SK-N-DZ (cell line): Measurements from ENCODE around the gene PSENEN.
A peak's percentile ranks its signal among the peaks of the same experiment; 100 is the strongest.
"Not testable (repeated sequence)": the region's sequence is repeated elsewhere in the genome, so short reads cannot be mapped to it uniquely, and the experiment has no call there.

ENCODE experiments used
- DNase-seq: peaks from one replicate; pipeline ENCODE4 v3.0.0-alpha.2; 2015; ENCODE audit warnings: low spot score

PSENEN gene

DNA sequence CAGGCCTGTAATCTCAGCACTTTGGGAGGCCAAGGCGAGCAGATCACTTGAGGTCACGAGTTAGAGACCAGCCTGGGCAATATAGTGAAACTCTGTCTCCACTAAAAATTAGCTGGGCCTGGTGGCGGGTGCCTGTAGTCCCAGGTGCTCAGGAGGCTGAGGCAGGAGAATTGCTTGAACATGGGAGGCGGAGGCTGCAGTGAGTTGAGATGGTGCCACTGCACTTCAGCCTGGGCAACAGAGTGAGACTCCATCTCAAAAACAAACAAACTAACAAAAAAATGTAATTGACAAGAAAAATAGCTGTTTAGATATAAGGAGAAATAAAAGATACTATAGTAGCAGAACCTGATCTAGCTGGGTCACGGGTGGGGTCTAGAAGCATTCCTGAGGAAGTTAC, 26.9 kb downstream of the PSENEN start:
- DNase-seq: not testable (repeated sequence)

DNA sequence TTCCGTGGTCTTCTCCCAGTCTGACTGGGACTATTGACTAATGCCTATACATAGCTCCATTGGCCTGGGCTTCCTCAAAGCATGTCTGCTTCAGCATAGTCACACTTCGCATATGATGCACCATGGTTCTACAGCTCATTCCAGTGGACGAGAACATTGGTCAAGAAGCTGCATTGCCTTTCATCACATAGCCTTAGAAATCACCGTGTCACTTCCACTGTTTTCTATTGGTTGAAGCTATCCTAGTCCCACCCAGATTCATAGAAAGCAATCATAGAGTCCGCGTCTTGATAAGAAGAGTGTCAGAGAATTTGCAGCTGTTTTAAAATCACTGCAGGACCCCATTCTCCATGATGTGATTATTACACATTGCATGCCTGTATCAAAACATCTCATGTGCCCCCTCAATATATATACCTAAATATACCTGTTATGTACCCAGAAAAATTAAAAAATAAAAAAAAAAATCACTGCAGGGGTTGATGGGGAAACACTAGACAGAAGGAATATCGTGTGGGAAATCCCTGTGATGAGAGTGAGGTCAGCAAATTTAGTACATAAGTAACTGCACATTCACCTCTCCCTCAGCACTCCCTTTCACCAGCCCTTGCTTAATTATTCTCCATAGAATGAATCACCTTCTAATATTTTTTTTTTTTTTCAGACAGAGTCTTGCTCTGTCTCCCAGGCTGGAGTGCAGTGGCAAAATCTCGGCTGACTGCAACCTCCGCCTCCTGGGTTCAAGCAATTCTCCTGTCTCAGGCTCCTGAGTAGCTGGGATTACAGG, 27.8 kb downstream of the PSENEN start:
- DNase-seq: no peak

DNA sequence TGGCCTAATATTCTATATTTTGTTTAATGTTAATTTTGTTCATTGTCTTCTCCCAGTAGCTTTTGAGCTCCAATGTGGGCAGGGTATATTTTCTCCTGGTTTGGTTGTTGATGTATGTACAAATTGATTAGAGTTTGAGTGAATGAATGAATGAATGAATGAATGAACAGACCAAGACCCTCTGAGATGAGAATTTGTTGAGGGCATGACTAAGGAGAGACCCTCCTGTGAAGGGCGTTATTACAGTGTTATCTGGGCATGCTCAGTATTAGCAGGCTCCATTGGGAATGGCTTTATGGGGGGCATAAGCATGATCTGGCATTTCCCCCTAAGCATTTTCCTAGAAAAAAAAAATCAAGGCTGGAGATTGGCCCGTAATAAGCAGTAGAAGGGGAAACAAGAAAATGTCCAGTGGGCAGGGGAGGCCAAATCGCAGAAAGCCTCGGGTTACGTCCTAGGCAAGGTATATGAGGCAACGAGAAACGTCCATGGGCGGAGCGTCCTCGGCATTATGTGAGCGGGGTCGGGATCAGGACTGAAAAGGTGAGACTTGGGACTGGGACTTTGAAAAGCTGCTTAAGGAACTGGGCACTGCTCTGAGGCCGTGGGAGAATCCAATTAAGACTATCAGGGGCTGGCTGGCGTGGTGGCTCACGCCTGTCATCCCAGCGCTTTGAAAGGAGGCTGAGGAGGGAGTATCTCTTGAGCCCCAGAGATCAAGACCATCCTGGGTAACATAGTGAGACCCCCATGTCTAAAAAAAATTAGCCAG, 29.0 kb downstream of the PSENEN start:
- no peak for DNase-seq

DNA sequence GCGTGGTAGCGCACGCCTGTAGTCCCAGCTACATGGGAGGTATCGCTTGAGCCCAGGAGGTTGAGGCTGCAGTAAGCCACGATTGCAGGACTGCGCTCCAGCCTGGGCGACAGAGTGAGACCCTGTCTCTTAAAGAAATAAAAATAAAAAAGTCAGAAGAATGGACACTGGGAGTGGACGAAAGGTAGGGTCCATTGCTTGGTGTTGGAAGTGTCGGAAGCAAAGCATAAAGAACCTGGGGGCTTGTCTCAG, 29.5 kb downstream of the PSENEN start:
- DNase-seq: no peak

DNA sequence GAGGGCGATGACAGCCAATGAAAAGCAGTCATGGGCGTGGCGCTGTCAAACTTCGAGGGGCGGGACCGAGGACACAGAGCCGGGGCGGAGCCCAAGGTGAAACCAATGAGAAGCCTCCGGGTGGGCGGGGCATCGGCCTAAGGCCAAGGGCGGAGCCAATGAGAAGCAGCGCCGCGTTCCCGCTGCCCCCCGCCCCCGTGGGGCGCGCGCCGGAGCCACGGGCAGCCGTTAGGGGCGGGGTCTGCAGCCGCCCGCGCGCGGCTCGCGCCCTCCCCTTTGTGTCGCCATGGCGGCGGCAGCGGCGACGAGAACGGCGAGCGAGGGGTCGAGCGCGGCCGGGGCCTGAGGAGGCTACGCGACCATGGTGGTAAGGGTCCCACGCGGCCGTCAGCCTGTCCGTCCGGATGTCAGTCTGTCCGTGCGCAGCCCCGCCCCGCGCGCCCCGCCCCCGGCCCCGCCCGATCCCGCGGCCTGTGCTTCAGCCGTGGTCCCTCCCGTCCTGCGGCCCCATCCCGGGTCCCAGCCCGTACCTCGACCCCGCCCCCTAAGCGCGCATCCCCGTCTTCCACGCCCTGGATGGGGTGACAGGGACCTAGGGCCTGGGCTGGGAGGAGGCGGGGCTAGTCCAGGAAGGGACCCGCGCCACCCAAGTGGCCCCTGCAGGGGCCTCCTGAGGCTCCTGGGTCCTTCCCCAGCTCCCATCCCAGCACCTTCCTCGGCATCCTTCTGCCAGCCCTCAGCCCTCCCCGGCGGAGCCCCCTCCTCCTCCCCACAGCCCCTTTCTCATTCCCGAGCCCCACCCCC, 30.0 kb downstream of the PSENEN start, which contains the start of gene ARHGAP33:
Gene ARHGAP33 (plus strand): TSS at position 267 of the 804 bp plus-strand sequence. CDS start 95 bp downstream, at position 362.
- DNase-seq: peak; percentile 96

DNA sequence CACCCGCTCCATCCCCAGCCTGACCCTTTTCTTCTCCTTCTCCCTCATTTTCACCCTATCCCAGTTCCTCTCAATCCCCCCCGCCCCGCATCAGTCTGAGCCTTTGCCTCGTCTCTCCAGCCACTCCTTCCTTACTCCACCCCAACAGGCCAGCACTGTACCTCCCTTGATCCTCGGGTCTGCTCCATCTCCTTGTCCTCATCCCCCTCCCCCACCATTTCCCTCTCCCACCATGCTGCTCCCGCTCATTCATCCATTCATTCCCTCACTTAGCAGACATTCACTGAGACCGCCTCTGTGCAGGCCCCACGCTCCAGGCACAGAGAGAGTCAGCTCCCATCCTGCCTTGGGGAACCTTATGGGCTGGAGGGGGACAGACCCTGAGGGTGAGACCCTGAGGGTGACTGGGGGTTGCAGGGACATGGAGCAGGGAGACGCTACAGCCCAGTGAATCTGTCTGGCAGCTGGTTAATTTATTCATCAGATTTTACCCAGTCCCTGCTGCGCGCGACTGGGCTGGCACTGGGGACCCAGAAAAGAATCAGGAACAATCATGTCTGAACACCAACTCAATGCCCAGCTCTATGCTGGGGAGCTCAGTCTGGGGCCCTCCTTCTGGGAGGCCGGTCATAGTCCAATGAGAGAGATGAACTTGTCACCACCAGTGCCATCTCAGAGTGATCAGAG, 30.8 kb downstream of the PSENEN start:
- peak; percentile 37 for DNase-seq

DNA sequence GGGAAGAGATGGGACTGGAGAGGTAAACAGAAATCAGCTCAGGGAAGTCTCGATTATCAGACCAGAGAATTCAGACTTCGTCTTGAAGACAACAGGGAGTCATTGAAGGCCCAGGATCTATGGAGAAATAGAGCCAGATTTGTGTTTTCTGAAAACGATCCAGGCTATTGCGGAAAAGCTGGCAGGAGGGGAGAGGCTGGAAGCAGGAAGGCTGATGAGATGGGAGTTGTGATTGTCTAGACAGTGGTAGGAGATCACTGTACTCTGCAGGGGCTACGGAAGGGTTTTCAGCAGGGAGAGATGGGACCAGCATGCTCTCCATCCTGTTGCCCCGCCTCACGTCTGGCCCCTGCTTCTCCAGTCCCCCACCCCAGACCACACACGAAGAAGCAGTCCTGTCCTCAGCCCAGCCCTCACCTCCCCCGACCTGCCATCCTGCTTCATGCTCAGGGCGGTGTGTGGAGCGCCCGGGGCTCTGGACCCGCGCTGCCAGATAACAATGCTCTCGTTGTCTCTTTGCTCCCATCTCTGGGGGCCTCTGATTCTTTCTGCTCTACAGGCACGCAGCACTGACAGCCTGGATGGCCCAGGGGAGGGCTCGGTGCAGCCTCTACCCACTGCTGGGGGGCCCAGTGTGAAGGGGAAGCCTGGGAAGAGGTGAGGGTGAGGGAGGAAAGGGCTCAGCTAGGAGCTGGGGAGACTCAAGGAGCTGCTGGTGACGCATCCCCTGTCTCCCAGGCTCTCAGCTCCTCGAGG, 31.8 kb downstream of the PSENEN start:
- no peak for DNase-seq

DNA sequence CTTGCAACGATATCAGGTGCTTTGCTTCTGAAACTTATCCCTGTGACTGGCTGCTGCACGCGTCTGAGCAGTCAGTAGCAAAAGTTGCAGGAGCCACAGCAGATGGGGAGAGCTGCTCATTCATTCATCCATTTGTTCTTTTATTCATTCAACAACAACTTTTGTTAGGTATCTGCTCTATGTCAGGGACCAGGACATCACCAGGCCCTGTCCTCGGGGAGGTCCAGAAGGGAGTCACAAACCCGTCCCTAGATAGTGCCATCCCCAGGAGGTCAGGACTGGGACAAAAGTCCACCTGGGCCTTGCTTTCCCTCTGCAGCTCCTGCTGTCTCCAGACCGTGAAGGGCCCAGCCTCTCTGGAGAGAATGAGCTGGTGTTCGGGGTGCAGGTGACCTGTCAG, 32.5 kb downstream of the PSENEN start:
- no peak for DNase-seq

DNA sequence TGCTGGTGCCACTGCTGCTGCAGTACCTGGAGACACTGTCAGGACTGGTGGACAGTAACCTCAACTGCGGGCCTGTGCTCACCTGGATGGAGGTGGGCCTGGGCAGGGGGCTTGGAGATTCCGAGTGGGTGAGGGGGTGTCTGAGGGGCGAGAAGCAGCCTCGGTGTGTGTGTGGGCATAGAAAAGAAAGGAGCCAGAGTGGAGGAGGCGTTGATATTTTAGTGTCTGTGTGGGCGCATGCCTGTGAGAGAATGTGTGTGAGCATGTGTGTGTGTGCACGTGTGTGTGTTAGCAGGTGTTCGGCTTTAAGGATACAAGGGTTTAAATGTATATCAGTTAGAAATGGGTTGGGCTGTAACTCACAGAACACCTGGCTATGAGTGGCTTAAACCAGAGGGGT, 33.6 kb downstream of the PSENEN start:
- no peak for DNase-seq

DNA sequence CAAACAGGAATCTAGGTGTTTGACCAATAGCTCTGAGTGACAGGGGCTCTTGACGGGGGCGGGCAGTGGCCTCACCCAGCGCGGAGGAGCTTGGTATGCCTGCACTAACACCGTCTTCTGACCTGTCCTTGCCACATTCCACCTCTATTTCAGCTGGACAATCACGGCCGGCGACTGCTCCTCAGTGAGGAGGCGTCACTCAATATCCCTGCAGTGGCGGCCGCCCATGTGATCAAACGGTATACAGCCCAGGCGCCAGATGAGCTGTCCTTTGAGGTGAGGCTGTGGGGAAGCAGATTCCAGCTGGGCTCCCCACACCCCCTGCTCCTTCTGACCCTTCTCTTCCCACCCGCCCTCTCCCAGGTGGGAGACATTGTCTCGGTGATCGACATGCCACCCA, 34.6 kb downstream of the PSENEN start:
- no peak for DNase-seq

DNA sequence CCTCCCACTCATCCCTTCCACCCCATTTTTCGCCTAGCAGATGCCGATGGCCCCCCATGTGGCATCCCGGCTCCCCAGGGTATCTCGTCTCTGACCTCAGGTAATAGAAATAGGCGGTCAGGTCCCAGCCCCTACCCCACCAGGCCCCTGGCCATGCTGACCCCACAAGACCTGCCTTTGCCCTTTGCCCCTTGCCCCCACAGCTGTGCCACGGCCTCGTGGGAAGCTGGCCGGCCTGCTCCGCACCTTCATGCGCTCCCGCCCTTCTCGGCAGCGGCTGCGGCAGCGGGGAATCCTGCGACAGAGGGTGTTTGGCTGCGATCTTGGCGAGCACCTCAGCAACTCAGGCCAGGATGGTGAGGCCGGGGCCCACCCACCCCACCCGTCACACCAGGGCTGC, 35.3 kb downstream of the PSENEN start:
- no peak for DNase-seq

DNA sequence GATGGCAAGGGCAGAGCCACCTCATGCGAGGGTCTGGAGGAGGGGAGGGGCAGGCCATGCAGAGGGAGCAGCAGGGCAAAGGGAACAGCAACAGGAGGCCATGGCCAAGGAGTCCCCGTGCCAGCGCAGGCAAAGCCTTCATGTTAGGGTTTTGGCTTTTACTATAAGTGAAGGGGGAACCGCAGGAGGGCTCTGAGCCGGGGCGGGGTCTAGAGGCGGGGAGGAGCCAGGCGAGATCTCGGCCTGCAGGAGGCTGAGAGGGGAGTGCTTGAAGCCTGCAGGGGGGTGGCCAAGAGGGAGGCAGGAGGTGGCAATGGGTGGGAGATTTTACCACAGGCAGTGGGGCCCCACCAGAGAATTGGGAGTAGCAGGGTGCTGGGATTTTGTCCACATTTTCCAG, 36.2 kb downstream of the PSENEN start:
- DNase-seq: no peak

DNA sequence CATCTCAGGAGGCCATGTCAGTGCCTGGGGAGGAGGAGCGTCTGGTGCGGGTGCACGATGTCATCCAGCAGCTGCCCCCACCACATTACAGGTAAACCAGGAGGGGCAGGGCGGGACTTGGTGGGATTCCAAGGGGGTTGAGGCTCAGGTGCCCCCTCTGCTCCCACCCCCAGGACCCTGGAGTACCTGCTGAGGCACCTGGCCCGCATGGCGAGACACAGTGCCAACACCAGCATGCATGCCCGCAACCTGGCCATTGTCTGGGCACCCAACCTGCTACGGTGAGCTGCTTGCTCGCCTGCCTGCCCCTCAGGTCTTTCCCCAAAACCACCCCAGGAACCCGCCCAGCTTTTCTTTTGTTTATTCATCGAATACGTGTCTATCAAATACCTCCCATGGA, 37.1 kb downstream of the PSENEN start:
- DNase-seq: no peak

DNA sequence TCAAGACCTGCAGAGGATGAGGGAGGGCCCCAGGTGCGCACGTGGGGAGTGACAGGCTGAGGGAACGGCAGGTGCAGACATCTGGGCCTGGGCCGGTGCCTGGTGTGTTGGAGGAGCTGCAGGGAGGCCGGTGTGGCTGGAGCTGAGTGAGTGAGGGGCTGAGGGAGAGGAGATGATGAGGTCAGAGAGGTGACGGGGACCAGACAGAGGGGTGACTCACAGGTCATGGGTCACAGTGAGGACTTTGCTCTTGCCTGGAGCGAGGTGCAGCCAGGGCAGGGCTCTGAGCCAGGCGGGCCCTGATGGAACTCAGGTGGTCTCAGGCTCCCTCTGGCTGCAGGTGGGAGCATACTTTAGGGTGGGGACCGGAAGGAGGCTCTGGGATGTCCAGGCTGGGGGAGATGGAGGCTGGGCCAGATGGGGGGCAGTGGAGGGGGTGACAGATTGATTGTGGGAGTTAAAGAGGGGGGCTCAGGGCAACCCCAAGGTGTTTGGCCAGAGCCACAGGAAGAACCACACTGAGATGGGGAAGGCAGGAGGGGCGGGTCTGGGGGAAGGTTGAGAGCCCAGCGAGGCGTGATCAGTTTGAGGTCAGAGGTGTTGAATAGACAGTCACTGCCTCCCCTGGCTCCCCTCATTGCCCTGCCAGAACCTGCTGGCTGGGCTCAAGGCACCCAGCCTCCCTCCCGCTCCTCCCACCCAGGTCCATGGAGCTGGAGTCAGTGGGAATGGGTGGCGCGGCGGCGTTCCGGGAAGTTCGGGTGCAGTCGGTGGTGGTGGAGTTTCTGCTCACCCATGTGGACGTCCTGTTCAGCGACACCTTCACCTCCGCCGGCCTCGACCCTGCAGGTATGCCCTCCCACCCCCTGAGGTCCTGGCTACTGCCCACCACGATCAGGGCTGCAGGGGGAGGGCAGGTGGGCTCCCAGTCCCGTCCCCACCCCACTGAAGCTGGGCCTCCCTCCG, 38.3 kb downstream of the PSENEN start:
- no peak for DNase-seq

DNA sequence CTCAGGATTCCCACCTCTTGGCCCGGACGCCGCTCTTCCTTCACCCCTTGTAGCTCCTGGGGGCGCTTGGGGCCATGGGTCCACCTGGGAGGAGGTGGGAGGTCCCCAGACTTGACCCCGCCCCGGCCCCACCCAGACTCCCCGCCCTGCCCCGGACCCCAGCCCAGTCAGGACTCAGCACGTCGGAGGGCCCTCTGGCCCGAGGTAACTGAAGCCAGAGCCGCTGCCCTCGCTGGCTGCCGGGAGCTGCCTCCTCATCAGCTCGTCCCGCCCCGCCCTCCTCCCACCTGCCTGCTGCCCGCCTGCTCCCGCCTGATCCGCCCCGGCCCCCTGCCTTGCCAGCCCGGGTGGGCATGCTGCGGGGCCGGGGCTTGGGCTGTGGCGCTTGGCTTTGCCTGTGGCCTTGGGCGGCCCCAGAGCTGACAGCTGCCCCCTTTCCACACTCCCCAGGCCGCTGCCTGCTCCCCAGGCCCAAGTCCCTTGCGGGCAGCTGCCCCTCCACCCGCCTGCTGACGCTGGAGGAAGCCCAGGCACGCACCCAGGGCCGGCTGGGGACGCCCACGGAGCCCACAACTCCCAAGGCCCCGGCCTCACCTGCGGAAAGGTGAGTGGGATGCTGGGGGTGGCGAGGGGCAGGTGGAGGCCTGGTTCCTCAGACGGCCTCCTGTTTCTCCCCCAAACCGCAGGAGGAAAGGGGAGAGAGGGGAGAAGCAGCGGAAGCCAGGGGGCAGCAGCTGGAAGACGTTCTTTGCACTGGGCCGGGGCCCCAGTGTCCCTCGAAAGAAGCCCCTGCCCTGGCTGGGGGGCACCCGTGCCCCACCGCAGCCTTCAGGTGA, 39.3 kb downstream of the PSENEN start:
- DNase-seq: no peak

DNA sequence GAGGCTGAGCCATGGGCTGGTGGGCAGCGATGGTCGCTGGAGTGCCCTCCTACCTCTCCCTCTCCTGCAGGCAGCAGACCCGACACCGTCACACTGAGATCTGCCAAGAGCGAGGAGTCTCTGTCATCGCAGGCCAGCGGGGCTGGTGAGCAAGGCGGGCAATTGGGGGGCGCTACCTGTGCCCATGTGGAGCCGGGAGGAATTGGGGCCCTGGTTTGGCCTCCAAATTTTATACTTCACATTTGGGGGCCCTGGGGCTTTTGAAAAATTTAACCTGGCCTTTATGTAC, 39.8 kb downstream of the PSENEN start:
- DNase-seq: no peak

DNA sequence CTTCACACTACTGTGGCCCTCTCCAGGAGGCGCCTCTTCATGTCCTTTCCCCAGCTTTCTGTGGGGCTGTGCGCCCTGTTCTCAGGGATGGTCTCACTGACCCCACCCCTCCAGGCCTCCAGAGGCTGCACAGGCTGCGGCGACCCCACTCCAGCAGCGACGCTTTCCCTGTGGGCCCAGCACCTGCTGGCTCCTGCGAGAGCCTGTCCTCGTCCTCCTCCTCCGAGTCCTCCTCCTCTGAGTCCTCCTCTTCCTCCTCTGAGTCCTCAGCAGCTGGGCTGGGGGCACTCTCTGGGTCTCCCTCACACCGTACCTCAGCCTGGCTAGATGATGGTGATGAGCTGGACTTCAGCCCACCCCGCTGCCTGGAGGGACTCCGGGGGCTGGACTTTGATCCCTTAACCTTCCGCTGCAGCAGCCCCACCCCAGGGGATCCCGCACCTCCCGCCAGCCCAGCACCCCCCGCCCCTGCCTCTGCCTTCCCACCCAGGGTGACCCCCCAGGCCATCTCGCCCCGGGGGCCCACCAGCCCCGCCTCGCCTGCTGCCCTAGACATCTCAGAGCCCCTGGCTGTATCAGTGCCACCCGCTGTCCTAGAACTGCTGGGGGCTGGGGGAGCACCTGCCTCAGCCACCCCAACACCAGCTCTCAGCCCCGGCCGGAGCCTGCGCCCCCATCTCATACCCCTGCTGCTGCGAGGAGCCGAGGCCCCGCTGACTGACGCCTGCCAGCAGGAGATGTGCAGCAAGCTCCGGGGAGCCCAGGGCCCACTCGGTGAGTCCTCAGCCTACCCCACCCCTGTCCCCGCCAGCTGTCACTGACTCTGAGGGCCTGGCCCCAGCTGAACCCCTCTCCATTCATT, 41.1 kb downstream of the PSENEN start:
- DNase-seq: no peak

DNA sequence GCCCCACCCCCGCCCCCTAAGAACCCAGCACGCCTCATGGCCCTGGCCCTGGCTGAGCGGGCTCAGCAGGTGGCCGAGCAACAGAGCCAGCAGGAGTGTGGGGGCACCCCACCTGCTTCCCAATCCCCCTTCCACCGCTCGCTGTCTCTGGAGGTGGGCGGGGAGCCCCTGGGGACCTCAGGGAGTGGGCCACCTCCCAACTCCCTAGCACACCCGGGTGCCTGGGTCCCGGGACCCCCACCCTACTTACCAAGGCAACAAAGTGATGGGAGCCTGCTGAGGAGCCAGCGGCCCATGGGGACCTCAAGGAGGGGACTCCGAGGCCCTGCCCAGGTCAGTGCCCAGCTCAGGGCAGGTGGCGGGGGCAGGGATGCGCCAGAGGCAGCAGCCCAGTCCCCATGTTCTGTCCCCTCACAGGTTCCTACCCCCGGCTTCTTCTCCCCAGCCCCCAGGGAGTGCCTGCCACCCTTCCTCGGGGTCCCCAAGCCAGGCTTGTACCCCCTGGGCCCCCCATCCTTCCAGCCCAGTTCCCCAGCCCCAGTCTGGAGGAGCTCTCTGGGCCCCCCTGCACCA, 41.9 kb downstream of the PSENEN start:
- DNase-seq: no peak
